AG09309 (cell line): Measurements from ENCODE around the gene TMA7.
A peak's percentile ranks its signal among the peaks of the same experiment; 100 is the strongest.

Experiments
- DNase-seq: peaks from one replicate; pipeline ENCODE4 v3.0.0-alpha.2; 2010; ENCODE audit warnings: low read depth
- H3K4me3 ChIP-seq: 2 replicates; pipeline ENCODE4 v1.5.1; 2011; ENCODE audit warnings: mild to moderate bottlenecking, low read depth, low read length, moderate library complexity; ENCODE audit not compliant: control insufficient read depth
- TF ChIP-seq, protein P1 (sequence below): IDR thresholded peaks from 2 replicates; pipeline ENCODE4 v1.5.1; 2011; ENCODE audit warnings: mild to moderate bottlenecking, low read depth, low read length, inconsistent platforms; ENCODE audit not compliant: insufficient read depth, control insufficient read depth; ENCODE audit errors: missing control alignments

Gene TMA7

DNA sequence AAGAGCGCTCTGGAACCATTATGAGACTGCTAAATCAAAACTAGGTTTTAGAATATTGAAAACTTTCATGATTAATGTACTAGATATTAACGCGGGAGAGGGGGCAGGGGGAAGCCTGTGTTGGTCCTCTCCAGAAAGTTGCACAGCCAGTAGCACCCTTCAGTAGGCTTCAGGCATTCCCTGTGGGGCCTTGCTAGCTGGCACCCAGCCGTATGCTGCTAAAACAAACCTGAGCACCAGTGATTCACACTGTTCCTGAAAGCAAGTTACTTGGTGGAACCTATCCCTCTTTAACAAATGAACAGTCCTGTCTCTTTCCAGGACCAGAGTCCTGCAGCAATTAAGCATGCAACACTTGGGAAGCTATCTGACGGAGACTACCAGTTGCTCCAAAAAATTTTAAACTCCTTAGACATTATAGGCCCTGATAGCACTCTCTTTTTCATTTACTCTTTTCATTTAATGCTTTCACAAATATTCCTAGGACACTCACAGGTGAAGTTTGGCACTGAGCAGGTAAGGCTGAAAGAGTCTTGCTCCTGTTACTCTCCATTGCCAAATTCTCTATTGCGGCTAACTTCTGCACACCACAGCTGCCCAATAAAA, 5.3 kb downstream of the TMA7 start:
- H3K4me3 ChIP-seq: peak overlapping the region; percentile 61; the same call in 1 of the 2 replicates
- DNase-seq: no peak
- TF ChIP-seq, protein P1, sequence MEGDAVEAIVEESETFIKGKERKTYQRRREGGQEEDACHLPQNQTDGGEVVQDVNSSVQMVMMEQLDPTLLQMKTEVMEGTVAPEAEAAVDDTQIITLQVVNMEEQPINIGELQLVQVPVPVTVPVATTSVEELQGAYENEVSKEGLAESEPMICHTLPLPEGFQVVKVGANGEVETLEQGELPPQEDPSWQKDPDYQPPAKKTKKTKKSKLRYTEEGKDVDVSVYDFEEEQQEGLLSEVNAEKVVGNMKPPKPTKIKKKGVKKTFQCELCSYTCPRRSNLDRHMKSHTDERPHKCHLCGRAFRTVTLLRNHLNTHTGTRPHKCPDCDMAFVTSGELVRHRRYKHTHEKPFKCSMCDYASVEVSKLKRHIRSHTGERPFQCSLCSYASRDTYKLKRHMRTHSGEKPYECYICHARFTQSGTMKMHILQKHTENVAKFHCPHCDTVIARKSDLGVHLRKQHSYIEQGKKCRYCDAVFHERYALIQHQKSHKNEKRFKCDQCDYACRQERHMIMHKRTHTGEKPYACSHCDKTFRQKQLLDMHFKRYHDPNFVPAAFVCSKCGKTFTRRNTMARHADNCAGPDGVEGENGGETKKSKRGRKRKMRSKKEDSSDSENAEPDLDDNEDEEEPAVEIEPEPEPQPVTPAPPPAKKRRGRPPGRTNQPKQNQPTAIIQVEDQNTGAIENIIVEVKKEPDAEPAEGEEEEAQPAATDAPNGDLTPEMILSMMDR: no peak

DNA sequence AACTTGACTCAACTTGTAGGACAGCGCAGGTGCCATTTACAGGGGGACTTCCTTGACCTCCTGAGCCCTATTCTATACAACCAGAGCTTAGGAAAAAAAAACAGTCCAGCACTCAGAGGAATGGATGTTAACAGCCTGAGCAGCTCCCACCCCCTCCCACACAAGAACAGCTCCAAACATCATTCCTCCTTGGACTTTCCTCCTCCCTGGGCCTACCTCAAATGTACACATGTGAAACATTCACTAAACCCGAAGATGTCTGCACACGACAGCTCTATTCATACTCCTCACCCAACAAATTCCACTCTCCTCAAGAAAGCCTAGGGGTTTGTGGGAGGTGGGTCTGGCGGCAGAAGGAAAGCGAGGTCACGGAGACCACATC, 6.0 kb downstream of the TMA7 start:
- no peak for DNase-seq
- TF ChIP-seq, protein P1: no peak
- peak overlapping the region; percentile 61 for H3K4me3 ChIP-seq

DNA sequence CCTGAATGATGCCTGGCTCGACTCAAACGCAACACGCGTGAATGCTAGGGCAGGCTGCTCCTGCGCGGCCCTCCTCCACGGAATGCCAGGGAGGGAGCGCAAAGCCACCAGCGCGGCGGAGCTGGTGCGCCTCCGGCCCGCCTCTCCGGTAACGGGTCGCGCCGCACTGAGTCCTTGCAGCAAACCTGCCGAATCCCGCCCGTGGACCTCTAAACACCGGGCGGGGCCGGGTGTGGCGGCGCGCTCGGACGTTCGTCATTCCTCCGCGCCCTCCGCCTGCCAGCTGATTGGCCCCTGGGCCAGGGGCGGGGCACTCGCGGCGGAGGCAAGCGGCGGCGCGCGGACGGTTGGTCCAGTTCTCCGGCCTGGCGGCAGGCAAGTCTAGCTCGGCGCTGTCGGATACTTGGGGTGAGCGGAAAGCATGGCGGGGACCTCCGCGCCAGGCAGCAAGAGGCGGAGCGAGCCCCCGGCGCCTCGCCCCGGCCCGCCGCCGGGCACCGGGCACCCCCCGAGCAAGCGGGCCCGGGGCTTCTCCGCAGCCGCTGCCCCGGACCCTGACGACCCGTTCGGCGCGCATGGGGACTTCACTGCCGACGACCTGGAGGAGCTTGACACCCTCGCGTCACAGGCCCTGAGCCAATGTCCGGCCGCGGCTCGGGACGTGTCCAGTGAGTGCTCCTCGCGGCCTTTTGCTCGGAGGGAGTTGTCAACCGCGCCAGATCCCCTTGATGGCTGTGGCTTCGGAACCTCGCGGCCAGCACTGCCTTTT, 6.6 kb downstream of the TMA7 start, which contains the start of gene ATRIP:
TSS of gene ATRIP (plus strand) at position 313 of the 769 bp plus-strand sequence. CDS start at position 422, 109 bp downstream.
- peak within 1 kb of the TSS; percentile 61 for H3K4me3 ChIP-seq
- DNase-seq: peak; percentile 35
- TF ChIP-seq, protein P1: no peak

DNA sequence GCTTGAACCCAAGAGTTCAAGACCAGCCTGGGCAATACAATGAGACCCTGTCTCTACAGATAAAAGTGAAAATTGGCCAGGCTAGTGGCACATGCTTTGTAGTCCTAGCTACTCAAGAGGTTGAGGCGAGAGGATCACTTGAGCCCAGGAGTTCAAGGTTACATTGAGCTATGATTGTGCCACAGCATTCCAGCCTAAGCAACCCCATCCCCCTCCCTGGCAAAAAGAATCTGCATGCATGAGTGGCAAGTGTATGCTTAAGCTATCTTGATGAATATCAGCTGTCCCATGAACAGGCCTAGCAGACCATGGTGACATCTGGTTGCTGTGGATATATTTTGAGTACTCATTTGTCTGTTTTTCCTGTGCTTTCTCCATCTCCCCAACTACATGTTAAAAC, 11.2 kb downstream of the TMA7 start:
- TF ChIP-seq, protein P1: no peak
- no peak overlapping the region for H3K4me3 ChIP-seq

DNA sequence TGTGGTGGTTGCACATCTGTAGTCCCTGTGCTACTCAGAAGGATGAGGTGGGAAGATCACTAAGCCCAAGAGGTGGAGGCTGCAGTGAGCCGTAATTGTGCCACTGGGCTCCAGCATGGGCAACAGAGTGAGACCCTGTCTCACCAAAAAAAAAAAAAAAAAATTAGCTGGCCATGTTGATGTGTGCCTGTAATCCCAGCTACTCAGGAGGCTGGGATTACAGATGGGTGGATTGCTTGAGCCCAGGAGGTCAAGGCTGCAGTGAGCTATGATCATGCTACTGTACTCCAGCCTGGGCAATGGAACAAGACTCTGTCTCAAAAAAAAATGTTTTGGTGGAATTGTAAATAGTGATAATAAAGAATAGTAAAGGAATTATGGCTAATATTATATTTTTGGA, 16.4 kb downstream of the TMA7 start:
- no peak for DNase-seq
- TF ChIP-seq, protein P1: no peak
- H3K4me3 ChIP-seq: no peak overlapping the region

More for the DNA sequence above, 11.2 kb downstream of the TMA7 start:
- DNase-seq: no peak

DNA sequence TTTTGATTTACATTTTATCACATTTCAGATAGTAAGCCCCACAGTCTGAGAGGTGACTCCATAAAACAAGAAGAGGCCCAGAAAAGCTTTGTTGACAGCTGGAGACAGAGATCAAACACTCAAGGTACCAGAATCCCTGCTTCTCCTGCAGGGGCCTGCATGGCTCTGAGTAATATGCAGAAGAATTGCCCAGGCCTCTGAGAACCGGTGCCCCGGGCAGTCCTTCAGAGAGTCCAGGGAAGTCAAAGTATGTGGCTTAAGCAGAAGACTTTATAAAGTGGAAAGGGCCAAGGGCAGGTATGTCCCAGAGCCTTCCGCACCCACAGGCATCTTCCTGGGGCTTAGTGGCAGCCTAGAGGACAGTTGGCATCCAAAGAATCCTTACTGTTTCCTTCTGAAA, 19.3 kb downstream of the TMA7 start:
- TF ChIP-seq, protein P1: no peak

More for the DNA sequence above, 19.3 kb downstream of the TMA7 start:
- no peak for DNase-seq
- H3K4me3 ChIP-seq: no peak overlapping the region
